HT-29 (cell line): Measurements from ENCODE around the gene RBM20. TPM values are rescaled to one million over a fixed set of nuclear protein-coding genes. Genes with fewer than 3 reads are reported as not detected.
"Not testable (repeated sequence)": the region's sequence is repeated elsewhere in the genome, so short reads cannot be mapped to it uniquely, and the experiment has no call there.

Source experiments
- DNase-seq: peaks from one replicate; pipeline ENCODE4 v3.0.0-alpha.2; 2015; ENCODE audit warnings: low spot score
- total RNA-seq: library from RNA; depleted of rRNA; stranded (reverse); fragments of >200 nt; shearing (Covaris generic); gene quantifications from 2 replicates; pipeline ENCODE4 v1.2.3, GENCODE V29; 2014

The RBM20 gene
- total RNA-seq, 1 experiment from 2014 or later = not detected

GRCh38 chr10:110704906-110705476 lies 60.9 kb downstream of the RBM20 start:
- DNase-seq = no peak

GRCh38 chr10:110705596-110705995 lies 61.5 kb downstream of the RBM20 start:
- DNase-seq = not testable (repeated sequence)

DNA sequence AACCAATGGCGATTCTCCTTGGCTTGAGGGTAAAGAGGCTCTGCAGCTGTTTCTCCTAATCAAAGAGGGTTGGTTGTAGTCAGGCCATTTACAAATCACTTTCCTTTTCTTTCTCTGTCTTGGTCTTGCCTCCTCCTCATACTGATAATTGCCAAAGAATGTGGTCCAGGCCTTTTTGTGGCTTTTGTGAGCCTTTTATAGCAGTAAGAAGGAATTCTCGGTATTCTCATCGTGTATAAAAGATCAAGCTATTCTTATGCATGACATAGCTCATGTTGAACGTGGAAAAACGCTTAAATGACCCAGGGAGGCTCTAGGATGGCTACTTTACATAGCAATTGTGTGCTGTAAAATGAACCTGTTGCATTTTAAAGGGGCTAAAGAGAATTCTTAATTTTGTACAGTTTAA lies 62.6 kb downstream of the RBM20 start:
- no peak for DNase-seq

- no peak for DNase-seq
Measured at GRCh38 chr10:110708776-110709443, 64.8 kb downstream of the RBM20 start.

DNA sequence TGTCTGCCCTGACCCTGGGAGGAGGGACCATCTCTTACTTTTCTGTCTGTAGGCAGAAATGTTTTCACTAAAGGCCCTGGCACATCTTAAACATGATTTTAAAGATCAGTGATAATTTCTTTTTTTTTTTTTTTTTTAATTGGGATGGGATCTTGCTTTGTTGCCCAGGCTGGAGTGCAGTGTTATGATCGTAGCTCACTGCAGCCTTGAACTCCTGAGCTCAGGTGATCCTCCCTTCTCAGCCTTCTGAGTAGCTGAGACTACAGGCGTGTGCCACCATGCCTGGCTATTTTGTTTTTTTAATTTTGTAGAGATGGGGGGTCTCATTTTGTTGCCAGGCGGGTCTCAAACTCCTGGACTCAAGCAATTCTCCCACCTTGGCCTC lies 65.3 kb downstream of the RBM20 start:
- no peak for DNase-seq

- DNase-seq = no peak
Measured at GRCh38 chr10:110709964-110710587, 65.9 kb downstream of the RBM20 start.

GRCh38 chr10:110710621-110711020 lies 66.5 kb downstream of the RBM20 start:
- no peak for DNase-seq

GRCh38 chr10:110711382-110711781 lies 67.2 kb downstream of the RBM20 start:
- DNase-seq = no peak

DNA sequence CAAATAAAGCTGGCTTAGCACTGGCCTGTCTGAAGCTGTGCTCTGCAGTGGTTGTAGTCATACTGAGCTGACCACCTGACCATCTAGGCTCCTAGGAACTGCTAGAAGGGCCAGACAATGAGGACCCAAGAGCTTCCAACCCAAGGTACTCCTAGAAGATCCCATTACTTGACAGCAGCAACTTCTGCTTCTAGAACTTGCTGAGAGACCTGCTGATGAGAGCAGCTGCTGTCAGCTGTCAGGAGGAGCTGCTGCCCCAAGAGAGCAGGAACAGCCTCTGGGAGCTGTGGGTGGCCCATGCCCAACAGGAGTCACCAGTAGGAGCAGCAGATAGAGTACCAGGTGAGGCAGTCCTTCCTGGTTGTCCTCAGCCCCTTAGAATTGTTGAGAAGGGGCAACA lies 70.2 kb downstream of the RBM20 start:
- DNase-seq = no peak

DNA sequence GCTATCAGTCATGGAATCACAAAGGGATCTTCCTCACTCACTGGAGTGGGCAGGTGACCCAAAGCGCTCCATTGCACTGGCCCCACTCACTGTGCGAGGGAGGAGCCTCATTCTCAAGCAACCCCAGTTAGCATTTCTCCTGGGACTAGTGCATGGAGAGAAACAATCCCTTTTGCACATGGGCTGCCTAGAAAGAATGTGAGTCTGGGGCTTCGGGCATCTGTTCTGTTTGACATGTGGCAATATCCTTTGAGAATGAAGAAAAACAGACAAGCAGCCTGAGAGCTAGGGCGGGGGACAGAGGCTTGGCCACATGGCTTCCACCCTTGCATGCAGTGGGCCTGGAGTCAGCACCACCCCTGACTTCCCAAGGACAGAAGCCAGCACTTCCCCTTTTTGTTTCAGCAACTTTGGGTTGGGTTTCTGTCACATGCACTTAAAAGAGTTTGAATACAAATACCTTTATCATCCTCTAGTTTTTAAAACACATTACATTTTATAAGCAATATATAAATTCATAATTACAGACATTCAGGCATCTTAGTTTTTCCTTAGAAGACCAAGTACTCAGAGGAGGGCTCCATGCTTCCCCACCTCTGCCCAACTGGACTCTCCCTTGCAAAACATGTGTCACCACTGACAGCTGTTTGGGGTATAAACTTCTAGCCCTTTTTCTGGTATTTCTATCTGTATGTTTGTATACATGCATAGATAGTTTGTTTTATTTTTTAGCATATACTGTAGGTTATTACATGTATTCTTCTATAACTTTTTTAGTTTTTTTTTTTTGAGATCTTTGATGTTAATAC lies 73.8 kb downstream of the RBM20 start:
- no peak for DNase-seq

- no peak for DNase-seq
Measured at GRCh38 chr10:110721406-110722038, 77.4 kb downstream of the RBM20 start.

DNA sequence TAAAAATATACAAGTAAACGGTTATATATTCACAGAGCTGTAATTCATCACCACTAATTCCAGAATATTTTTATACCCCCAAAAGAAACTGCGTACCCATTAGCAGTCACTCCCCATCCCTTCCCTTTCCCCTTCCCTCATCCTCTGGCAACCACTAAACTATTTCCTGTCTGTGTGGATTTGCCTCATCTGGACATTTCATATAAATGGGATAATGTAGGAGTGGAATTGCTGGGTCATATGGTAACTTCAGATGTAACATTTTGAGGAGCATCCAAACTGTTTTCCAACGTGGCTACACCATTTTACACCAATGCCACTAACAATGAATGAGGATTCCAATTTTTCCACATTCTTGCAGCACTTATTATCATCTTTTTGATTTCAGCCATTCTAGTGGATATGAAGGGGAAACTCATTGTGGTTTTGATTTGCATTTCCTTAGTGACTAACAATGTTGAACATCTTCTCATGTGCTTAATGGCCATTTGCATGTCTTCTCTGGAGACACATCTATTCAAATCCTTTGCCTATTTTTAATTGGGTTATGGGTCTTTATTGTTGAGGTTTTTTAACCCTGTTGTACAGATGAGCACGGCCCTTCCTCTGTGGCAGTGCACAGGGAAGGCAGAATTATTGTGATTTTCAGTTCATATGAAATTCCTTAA lies 79.2 kb downstream of the RBM20 start:
- DNase-seq = no peak

DNA sequence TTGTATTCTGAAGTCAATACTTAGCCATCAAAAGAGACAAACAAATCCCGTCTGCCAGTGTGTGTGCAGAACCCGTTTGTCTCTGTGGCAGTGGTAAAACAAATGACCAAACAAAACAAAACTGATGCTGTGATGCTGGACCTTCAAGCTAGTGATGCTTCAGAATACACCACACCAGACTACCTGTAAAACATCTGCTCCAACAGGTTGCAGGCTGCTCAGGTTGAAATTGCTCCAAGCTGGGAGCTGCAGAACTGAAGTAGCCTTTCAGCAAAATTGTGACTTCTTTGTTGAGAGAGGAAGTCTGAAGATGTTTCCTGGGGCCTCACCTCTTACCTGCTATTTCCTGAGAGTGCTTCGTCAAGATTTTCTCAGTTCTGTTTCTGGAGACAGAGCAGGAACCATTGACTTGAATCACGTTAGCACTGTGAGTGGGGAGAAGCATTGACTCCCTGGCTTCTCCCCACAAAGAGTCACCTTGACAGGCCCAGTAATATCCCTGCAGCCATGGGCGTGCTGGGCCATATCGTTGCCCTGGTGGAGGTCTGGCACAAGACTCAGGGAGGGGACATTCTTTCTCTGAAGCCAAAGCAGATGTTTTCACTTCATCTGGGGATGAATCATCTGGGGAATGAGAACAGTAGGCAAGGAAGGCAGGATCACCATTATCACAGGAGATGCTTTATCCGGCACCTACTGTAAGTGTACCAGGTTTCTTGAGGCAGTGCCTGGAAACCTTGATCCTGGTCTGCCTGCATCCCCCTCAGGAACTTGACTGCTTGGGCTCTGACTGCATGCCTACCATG lies 80.2 kb downstream of the RBM20 start:
- no peak for DNase-seq

- DNase-seq = no peak
Measured at GRCh38 chr10:110724937-110725336, 80.8 kb downstream of the RBM20 start.

DNA sequence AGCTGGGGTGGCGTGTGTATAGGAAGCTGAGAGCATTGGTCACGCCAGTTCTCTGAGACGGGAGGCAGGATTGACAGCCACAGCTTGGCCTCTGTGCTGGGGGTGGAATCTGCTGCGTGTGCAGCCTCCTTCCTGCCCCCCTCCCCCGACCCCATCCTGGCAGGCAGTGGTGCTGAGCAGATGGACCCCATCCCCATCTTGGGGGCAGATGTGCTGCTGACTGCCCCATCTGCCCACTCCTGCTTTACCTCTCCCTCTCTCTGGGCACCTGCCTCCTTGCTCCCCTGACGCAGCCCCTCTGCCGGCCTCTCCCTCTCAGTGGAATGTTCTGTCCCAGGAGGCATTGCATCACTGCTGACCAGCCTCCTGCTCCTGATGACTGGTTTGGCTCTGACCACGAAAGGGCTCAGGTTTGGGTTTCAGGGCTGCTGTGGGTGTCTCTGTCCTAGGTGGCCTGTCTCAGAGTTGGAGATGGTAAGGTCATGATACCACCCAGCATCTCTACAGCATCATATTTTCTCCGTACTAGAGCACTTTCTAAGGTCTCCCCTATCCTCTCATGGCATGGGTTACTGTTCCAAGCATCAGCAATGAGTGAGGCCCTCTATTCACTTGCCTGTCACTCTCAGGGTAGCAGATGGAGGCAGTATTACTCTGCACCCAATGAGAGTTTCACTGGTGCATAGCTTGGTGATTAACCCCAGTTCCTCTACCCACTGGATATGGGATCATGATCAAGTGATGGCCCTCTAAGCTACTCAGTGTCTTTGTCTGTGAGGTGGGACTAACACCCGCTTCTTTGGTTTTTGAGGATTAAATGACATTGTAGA lies 81.9 kb downstream of the RBM20 start:
- DNase-seq = no peak

DNA sequence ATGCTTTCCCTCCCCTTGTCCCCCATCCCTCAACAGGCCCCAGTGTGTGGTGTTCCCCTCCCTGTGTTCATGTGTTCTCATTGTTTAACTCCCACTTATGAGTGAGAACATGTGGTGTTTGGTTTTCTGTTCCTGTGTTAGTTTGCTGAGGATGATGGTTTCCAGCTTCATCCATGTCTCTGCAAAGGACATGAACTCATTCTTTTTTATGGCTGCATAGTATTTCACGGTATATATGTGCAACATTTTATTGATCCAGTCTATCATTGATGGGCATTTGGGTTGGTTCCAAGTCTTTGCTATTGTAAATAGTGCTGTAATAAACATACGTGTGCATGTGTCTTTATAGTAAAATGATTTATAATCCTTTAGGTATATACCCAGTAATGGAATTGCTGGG lies 83.6 kb downstream of the RBM20 start:
- not testable (repeated sequence) for DNase-seq

GRCh38 chr10:110730345-110731050 lies 86.4 kb downstream of the RBM20 start:
- no peak for DNase-seq

GRCh38 chr10:110733218-110733952 lies 89.2 kb downstream of the RBM20 start:
- DNase-seq = no peak
